ENCODE results near the gene XRCC5.

DNA sequence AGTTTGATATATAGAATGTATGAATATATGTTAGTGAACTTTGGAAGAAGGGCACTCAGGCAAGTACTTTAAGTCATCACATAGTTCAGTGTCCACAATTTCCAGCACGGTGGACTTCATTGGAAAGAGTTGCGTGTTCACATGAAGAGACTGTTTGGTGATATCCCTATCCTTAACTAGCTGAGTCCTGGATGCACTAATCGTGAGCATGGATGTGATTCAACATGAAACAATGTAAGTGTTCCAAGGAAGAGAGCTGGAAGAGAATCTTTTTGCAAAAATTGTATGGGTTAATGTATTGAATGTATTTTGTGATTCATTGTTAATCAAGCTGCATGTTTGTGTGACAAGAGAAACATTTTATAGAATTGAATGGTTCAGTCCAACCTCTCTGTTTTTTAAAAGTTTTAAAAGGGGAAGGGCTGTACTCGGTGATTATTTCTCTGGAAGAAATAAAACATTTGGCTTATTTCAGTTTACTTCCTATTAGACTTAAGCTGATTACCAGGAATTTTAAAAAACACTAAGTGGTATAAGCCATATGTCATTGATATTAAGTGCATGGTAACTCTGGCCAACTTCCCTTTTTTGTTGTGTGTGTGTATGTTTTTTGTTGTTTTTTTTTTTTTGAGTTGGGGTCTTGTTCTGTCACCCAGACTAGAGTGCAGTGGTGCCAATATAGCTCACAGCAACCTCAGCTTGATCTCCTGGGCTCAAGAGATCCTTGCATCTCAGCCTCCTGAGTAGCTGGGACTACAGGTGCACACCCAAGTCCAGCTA, 8.6 kb downstream of the XRCC5 start:
- TF ChIP-seq, protein P1, sequence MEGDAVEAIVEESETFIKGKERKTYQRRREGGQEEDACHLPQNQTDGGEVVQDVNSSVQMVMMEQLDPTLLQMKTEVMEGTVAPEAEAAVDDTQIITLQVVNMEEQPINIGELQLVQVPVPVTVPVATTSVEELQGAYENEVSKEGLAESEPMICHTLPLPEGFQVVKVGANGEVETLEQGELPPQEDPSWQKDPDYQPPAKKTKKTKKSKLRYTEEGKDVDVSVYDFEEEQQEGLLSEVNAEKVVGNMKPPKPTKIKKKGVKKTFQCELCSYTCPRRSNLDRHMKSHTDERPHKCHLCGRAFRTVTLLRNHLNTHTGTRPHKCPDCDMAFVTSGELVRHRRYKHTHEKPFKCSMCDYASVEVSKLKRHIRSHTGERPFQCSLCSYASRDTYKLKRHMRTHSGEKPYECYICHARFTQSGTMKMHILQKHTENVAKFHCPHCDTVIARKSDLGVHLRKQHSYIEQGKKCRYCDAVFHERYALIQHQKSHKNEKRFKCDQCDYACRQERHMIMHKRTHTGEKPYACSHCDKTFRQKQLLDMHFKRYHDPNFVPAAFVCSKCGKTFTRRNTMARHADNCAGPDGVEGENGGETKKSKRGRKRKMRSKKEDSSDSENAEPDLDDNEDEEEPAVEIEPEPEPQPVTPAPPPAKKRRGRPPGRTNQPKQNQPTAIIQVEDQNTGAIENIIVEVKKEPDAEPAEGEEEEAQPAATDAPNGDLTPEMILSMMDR (IDR thresholded peaks at IDR 0.05): no peak
- no peak for TF ChIP-seq POLR2AphosphoS5 (IDR thresholded peaks at IDR 0.05; ENCODE audit: low read depth, low read length)
- TF ChIP-seq SIN3A (IDR thresholded peaks at IDR 0.05; ENCODE audit: borderline replicate concordance, insufficient read depth, low read depth, low read length): no peak
